IPS-15b (cell line): ENCODE measurements around the gene IL1A.
"Not testable (repeated sequence)": the region's sequence is repeated elsewhere in the genome, so short reads cannot be mapped to it uniquely, and the experiment has no call there.

Experiments used
- H3K27me3 ChIP-seq: one replicate; pipeline ENCODE4 v1.6.1; 2013; ENCODE audit warnings: low read length; ENCODE audit not compliant: control insufficient read depth, insufficient read depth
- H3K36me3 ChIP-seq: one replicate; pipeline ENCODE4 v1.6.1; 2013; ENCODE audit warnings: low read length; ENCODE audit not compliant: control insufficient read depth, insufficient read depth
- H3K4me1 ChIP-seq: one replicate; pipeline ENCODE4 v1.6.1; 2013; ENCODE audit warnings: mild to moderate bottlenecking, low read length; ENCODE audit not compliant: control insufficient read depth, insufficient read depth
- H3K4me3 ChIP-seq: one replicate; pipeline ENCODE4 v1.5.1; 2013; ENCODE audit warnings: low read depth, low read length
- H3K9ac ChIP-seq: one replicate; pipeline ENCODE4 v1.6.1; 2013; ENCODE audit warnings: low read depth, mild to moderate bottlenecking, low read length
- H3K9me3 ChIP-seq: one replicate; pipeline ENCODE4 v1.6.1; 2013; ENCODE audit warnings: mild to moderate bottlenecking, low read length; ENCODE audit not compliant: control insufficient read depth, insufficient read depth

IL1A gene, protein sequence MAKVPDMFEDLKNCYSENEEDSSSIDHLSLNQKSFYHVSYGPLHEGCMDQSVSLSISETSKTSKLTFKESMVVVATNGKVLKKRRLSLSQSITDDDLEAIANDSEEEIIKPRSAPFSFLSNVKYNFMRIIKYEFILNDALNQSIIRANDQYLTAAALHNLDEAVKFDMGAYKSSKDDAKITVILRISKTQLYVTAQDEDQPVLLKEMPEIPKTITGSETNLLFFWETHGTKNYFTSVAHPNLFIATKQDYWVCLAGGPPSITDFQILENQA

DNA sequence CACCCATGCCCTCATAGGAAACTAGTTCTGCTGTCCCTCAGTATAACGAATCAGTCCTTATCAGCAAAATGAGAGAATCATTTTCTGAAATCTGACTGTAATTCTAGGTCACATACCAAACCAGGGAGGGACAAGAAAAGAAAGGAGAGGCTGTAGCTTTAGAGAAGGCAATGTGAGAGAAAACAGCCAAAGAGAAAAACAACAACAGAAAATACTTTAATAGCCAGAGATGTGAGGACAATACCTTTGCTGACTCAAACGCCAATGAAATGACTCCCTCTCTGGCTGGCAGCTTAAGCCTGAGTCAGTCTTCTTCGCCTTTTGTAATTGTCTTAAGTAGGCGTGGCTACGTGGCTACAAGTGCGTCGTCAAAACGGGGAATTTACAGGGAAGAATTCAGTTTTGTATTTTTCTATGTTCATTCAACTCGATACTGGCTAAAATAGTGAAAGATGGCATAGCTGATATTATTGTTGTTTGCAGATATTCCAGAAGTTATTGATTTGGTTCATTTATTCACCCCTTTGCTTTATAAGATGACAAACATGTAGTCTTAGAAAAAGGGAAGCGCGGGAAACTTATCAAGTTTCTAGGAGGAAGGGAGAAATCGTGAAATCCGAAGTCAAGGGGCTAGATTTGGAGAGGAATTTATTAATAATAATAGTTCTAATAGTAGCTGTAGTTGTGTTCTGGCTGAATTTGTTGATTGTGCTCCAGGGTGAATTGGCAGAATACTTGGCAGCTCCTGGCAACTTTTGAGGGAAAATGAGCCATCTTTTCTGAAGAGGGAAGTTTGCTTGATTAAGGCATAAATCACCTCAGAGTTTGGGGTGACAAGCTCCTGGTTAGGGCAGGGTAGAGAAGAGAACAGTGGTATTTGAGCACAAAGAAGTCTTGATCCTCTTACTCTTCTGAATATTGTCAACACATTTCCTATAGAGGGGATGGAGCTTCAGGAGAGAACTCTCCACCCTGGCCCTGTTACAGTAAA lies at the start of gene IL1A:
IL1A (minus strand) TSS at position 295 of the 991 bp plus-strand sequence. CDS start 723 bp downstream, outside the sequence.
- H3K27me3 ChIP-seq, result no peaks in the 10 kb centered on the region
- no peaks in the 10 kb centered on the region for H3K36me3 ChIP-seq
- no peaks in the 10 kb centered on the region for H3K9me3 ChIP-seq
- H3K9ac ChIP-seq, result no peak within 1 kb of the TSS
- H3K4me1 ChIP-seq, result peaks cover 7% of the 10 kb centered on the region
- peak within 1 kb of the TSS; percentile 40 for H3K4me3 ChIP-seq

DNA sequence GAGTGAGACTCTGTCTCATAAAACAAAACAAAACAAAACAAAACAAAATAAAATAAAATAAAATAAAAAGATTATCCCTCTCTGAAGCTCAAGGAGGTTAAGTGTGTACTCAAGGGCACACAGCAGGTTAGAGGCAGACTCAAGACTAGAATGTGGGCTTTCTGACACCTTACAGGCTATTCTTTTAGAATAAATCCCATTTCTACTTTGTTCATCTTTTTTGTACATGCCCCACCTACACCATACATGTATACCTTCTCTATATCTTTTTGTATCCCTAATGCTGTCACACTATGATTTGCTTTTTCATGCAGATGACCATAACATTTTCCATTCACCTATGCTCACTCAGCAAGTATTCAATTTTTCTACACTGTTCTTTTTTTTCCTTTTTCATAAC lies 49.7 kb upstream of the IL1A start:
- no peaks in the 10 kb centered on the region for H3K36me3 ChIP-seq
- H3K4me3 ChIP-seq, result no peak overlapping the region
- no peaks in the 10 kb centered on the region for H3K4me1 ChIP-seq
- H3K9ac ChIP-seq, result no peak overlapping the region
- H3K27me3 ChIP-seq, result no peaks in the 10 kb centered on the region
- H3K9me3 ChIP-seq, result no peaks in the 10 kb centered on the region

DNA sequence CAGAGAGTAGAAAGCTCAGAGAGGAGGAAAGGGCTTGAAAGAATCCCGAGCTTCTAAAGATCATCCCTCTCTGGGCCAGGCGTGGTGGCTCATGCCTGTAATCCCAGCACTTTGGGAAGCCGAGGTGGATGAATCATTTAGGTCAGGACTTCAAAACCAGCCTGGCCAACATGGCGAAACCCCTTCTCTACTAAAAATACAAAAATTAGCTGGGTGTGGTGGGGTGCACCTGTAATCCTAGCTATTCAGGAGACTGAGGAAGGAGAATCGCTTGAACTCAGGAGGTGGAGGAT lies 49.3 kb upstream of the IL1A start:
- H3K4me3 ChIP-seq, H3K27me3 ChIP-seq, H3K9ac ChIP-seq, H3K4me1 ChIP-seq, H3K36me3 ChIP-seq, H3K9me3 ChIP-seq: not testable (repeated sequence)

DNA sequence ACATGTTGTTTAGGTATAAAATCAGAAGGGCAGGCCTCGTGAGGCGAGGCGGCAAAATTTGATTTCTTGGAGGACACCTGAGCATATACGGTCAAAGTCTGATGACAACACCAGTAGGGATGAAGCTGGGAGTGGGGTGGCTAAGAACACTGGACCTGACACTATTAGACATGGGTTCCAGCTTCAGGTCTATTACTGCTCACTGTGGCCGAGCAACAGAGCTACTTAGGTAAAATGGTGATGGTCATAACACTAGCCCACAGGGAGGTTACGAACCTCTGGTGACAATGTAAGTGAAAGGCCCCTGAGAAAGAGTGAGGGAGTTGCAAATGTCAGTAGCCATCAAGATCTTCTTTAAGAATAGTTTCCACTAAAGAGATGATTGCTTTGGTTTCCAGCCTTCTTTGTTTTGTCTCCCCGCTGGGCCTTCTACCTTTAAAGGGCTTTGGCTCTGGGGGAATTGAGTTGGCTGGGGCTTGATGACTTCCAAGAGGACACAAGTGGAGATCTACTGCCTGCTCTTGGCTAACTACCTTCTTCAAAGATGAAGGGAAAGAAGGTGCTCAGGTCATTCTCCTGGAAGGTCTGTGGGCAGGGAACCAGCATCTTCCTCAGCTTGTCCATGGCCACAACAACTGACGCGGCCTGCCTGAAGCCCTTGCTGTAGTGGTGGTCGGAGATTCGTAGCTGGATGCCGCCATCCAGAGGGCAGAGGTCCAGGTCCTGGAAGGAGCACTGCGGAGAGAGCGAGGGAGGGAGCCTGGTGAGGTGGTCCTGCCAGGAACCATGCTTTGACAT lies 48.7 kb upstream of the IL1A start:
- H3K27me3 ChIP-seq, result no peaks in the 10 kb centered on the region
- H3K36me3 ChIP-seq, result no peaks in the 10 kb centered on the region
- no peak overlapping the region for H3K4me3 ChIP-seq
- H3K9ac ChIP-seq, result no peak overlapping the region
- no peaks in the 10 kb centered on the region for H3K4me1 ChIP-seq
- no peaks in the 10 kb centered on the region for H3K9me3 ChIP-seq

DNA sequence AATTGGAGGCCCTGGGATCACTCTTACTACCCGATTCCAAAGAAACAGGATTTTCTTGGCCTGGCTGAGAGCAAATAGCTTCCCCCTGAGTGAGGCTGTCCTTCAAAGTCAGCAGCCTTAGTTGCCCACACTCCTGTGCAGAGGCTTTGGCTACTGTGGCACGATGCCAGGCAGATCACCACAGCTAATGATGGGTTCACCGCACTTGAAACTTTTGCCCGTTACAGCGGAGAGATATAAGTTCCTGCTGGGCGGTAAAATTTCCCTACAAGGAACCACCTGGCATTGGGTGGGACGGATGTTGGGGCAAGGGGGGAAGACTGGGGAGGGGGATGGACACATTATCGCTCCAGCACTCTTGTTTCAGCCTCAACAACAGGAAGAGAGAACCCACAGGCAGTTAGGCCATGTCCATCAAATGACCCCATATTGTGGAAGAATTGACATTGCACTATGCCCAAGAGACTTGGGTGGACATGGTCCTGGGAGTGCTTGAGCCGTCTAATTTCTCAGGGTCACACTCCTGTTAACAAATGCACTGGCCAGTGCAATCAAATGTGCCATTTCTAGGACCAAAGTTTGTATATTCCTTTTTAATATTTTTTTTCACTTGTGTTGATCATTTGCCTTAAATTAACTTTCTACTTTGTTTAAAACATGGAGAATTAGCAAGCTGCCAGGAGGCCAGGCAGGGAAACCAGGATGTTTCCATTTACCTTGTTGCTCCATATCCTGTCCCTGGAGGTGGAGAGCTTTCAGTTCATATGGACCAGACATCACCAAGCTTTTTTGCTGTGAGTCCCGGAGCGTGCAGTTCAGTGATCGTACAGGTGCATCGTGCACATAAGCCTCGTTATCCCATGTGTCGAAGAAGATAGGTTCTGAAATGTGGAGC lies 47.9 kb upstream of the IL1A start:
- Histone ChIP-seq H3K9me3 (no peaks in the 10 kb centered on the region), H3K27me3 (no peaks in the 10 kb centered on the region), H3K36me3 (no peaks in the 10 kb centered on the region), H3K4me3 (no peak overlapping the region), H3K9ac (no peak overlapping the region), H3K4me1 (no peaks in the 10 kb centered on the region)

DNA sequence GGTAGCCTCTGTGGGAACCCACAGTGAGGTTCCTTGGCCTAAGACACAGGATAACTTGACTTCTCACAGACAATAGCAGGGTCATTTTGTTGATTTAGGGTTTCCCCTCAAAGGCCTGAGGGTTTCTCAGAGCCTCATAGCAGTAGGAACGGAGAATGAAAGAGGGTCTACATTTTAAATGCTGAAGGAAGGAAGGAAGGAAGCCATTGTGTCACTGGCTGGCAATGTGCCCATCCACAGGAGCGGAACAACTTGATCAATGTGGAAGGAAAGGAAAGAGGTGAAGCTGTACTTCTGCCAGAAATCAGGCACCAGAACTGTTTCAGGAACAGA lies 47.2 kb upstream of the IL1A start:
- Histone ChIP-seq H3K9ac (no peak overlapping the region), H3K4me1 (no peaks in the 10 kb centered on the region), H3K27me3 (no peaks in the 10 kb centered on the region), H3K4me3 (no peak overlapping the region), H3K9me3 (no peaks in the 10 kb centered on the region), H3K36me3 (no peaks in the 10 kb centered on the region)

DNA sequence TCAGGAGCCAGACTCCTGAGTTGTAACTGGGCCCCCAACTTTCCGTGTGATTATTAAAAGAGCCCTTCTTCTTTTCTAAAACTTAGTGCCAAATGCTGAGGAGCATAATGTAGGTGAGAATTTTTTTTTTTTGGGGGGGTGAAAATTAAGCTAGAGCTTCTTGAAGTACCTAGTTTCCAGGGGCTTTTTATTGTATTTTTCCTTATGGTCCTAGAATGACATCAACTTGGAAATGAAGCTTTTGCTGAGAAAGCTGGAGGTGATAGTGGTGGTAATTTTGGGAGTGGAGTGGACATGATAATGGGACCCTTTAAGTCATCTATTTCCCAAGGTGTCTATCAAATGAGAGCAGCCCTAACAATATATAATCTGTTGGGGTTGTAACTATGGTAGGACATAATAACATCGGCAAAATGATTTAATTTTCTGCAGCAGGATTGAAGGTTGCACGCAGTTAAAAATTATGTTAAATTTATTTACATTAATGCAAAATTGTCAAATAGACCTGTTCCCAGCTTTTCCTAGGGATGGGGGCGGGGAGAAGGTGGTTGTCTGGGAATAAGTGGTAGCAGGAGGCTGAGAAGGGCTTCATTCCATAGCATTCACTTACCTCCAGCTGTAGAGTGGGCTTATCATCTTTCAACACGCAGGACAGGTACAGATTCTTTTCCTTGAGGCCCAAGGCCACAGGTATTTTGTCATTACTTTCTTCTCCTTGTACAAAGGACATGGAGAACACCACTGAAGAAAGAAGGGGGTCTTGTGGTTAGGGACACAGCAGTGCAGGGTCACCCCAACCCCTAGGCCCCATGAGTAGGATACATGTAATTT lies 46.6 kb upstream of the IL1A start:
- no peaks in the 10 kb centered on the region for H3K9me3 ChIP-seq
- no peaks in the 10 kb centered on the region for H3K27me3 ChIP-seq
- no peaks in the 10 kb centered on the region for H3K4me1 ChIP-seq
- no peak overlapping the region for H3K4me3 ChIP-seq
- H3K9ac ChIP-seq, result no peak overlapping the region
- no peaks in the 10 kb centered on the region for H3K36me3 ChIP-seq

DNA sequence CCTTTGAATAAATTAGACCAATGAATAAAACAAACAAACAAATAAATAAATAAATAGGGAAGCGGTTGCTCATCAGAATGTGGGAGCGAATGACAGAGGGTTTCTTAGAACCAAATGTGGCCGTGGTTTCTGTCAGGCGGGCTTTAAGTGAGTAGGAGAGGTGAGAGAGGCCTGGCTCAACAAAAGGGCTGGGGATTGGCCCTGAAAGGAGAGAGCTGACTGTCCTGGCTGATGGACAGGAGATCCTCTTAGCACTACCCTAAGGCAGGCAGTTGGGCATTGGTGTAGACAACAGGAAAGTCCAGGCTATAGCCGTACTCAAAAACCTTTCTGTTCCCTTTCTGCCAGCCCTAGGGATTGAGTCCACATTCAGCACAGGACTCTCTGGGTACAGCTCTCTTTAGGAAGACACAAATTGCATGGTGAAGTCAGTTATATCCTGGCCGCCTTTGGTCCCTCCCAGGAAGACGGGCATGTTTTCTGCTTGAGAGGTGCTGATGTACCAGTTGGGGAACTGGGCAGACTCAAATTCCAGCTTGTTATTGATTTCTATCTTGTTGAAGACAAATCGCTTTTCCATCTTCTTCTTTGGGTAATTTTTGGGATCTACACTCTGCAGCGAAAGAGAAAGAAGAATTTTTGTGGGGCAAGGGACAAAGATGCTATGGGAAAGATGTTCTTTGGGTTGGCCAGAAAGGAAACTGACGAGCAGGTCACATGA lies 45.8 kb upstream of the IL1A start:
- Histone ChIP-seq H3K27me3 (no peaks in the 10 kb centered on the region), H3K9ac (no peak overlapping the region), H3K9me3 (no peaks in the 10 kb centered on the region), H3K4me1 (no peaks in the 10 kb centered on the region), H3K36me3 (no peaks in the 10 kb centered on the region), H3K4me3 (no peak overlapping the region)

DNA sequence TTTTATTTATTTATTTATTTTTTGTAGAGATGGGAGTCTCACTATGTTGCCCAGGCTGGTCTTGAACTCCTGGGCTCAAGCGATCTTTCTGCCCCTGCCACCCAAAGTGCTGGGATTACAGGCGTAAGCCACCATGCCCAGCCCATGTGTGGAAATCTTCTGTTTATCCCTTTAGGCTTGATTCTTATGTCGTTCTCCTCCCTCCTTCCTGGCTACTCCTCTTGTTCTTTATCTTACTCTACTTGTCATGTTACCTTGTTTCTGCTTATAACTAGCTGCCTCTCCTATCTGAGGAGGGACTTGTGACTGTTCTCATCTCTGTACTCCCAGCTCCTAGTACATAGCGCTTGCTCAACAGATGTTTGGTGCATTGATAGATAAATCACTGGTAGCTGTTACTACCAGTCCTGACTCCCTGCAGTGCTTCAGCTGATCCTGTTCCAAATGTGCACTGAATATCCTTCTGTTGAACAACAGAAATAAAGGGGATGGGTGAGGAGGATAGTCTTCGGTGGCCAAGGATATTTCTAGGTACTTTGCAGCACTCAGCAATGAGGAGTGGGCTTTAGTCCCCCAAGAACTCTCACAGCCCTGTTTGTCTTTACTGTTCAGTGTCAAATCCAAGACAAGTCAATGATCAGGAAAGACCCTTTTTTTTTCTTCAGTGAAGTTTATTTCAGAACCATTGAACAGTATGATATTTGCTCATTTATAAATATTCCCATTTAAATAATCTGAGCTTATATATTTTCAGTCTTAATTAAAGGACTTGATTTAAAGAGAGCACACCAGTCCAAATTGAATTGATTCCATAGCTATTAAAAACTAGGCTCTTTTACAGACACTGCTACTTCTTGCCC lies 45.0 kb upstream of the IL1A start:
- Histone ChIP-seq H3K9me3 (no peaks in the 10 kb centered on the region), H3K27me3 (no peaks in the 10 kb centered on the region), H3K4me1 (no peaks in the 10 kb centered on the region), H3K4me3 (no peak overlapping the region), H3K36me3 (no peaks in the 10 kb centered on the region), H3K9ac (no peak overlapping the region)
